Measurements from ENCODE around the gene PSENEN. TPM values are rescaled to one million over a fixed set of nuclear protein-coding genes. Genes with fewer than 3 reads are reported as not detected.
A peak's percentile ranks its signal among the peaks of the same experiment; 100 is the strongest.

Gene PSENEN
- polyA plus RNA-seq, 5 donors, result 45.5 to 72.8 (median 52.3) TPM

DNA sequence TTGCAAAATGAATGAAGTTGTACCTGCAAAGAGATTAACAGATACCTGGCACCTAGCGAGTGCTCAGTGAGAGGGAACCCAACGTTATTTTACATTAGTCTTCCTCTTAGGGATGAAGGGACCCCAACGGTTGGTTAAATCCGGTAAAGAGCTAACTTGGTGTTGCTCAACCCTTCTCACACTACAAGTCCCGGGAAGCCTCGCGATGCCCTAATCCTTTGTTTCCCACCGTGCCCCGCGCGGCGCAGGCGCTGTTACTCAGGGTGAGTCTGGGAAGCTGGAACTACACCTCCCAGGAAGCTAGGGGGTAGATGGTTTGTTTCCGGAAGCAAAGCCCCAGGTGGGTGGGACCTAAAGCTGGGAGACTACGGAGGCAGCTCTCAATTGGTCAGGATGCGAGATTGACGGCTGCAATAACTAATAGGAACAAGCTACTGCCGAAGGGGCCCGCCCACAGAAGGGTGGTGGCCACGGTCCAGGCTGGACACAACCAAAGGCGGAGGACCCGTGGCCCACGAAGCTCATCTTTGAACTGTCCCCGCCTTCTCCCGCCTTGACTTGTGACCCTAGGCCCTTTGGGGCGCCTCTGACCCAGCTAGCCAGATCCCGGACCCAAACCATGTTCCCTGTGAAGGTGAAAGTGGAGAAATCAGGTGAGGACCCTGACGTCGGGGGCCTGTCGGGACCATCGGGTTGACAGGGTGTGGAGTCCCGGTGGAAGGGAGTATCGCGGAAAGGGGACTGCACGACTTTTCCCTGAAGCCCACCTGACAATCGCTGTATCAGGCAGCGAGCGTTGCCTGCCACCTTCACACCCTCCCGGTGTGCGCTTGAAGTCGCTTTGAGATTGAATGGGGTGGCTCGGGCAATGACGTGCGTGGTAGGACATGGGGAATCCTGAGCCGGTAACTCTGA lies 2.9 kb downstream of the PSENEN start, which contains the start of gene LIN37:
Gene LIN37, plus strand, starts transcription at position 471 of the 915 bp plus-strand sequence. Its CDS starts 149 bp downstream, at position 620.
- peak; percentile 99 to 100 for DNase-seq

GRCh38 chr19:35750167-35750566 lies 4.7 kb downstream of the PSENEN start:
- no peak for DNase-seq

- DNase-seq, result no peak
Observed at GRCh38 chr19:35751839-35752745, 6.6 kb downstream of the PSENEN start.

- DNase-seq, result no peak
Observed at GRCh38 chr19:35752746-35753350, 7.4 kb downstream of the PSENEN start.

GRCh38 chr19:35753634-35754369 lies 8.4 kb downstream of the PSENEN start:
- no peak for DNase-seq

GRCh38 chr19:35754370-35755130 lies 9.1 kb downstream of the PSENEN start:
- no peak for DNase-seq

- DNase-seq, result no peak
Observed at GRCh38 chr19:35755131-35755549, 9.7 kb downstream of the PSENEN start.

GRCh38 chr19:35755550-35756376 lies 10.3 kb downstream of the PSENEN start:
- peak; percentile 44 to 53 for DNase-seq

GRCh38 chr19:35756377-35757230 lies 11.2 kb downstream of the PSENEN start, which contains the start of gene HSPB6:
Gene HSPB6, minus strand, starts transcription at chr19:35757029. Its CDS starts 21 bp downstream, at chr19:35757008.
- DNase-seq, result peak; percentile 80

GRCh38 chr19:35757231-35757748 lies 11.8 kb downstream of the PSENEN start:
- DNase-seq, result peak; percentile 87 to 88

- DNase-seq, result peak; percentile 97 to 98
Observed at GRCh38 chr19:35757749-35758608, 12.5 kb downstream of the PSENEN start, which contains the start of gene PROSER3. Gene PROSER3, plus strand, starts transcription at chr19:35758176. Its CDS starts 40 bp downstream, at chr19:35758216.

- DNase-seq, result no peak
Observed at GRCh38 chr19:35759697-35760096, 14.2 kb downstream of the PSENEN start.

GRCh38 chr19:35760711-35761349 lies 15.4 kb downstream of the PSENEN start:
- DNase-seq, result no peak

- DNase-seq, result no peak
Observed at GRCh38 chr19:35764432-35765315, 19.2 kb downstream of the PSENEN start.

- no peak for DNase-seq
Observed at GRCh38 chr19:35766571-35767104, 21.2 kb downstream of the PSENEN start.
